Esophagus muscularis mucosa (tissue), 4 donors: Measurements from ENCODE around the gene NOTCH4. TPM values are rescaled to one million over a fixed set of nuclear protein-coding genes. Genes with fewer than 3 reads are reported as not detected.
"Not testable (repeated sequence)": the region's sequence is repeated elsewhere in the genome, so short reads cannot be mapped to it uniquely, and the experiment has no call there.

Experiments used
- DNase-seq: peaks from one replicate; pipeline ENCODE4 v3.0.0-alpha.2; 2017; ENCODE audit errors: extremely low spot score
- H3K27ac ChIP-seq, 4 donors: fragments of 200-600 bp; sonication (generic); replicated peaks in 1 of 4; 1 replicate in 3 of 4; 2 replicates in 1 of 4; pipeline ENCODE4 v1.5.1; 2016 to 2019; ENCODE audit warnings: mild to moderate bottlenecking in 1 of 4
- H3K27me3 ChIP-seq, 4 donors: fragments of 200-600 bp; sonication (generic); one replicate each; pipeline versions ENCODE4 v1.5.1 to v1.6.0; 2016 to 2019
- H3K36me3 ChIP-seq, 4 donors: fragments of 200-600 bp; sonication (generic); one replicate each; pipeline ENCODE4 v1.5.1; 2016 to 2019
- H3K4me1 ChIP-seq, 4 donors: fragments of 200-600 bp; sonication (generic); one replicate each; pipeline ENCODE4 v1.5.1; 2016 to 2019
- H3K4me3 ChIP-seq, 4 donors: fragments of 200-600 bp; sonication (generic); 1 replicate in 2 of 4; 2 replicates in 2 of 4; pipeline ENCODE4 v1.5.1; 2016 to 2019; ENCODE audit warnings: mild to moderate bottlenecking in 4 of 4, moderate library complexity in 1 of 4
- H3K9me3 ChIP-seq, 4 donors: fragments of 200-600 bp; sonication (generic); 1 replicate in 3 of 4; 2 replicates in 1 of 4; pipeline ENCODE4 v1.5.1; 2016 to 2019
- EP300 ChIP-seq: sonication (generic); formaldehyde crosslinking; IDR thresholded peaks from one replicate; pipeline ENCODE4 v1.6.1; 2017; ENCODE audit warnings: antibody characterized with exemption
- POLR2A ChIP-seq: fragments of 450-650 bp; IDR thresholded peaks from one replicate; pipeline ENCODE4 v1.6.1; 2017; ENCODE audit warnings: antibody characterized with exemption, moderate library complexity, mild to moderate bottlenecking, low read depth
- POLR2AphosphoS5 ChIP-seq, 2 donors: sonication (generic); formaldehyde crosslinking; IDR thresholded peaks; one replicate each; pipeline ENCODE4 v1.6.1; 2017; ENCODE audit warnings: antibody characterized with exemption in 2 of 2
- WGBS: methylation state at CpG from one replicate; pipeline ENCODE4 v1.1.5; 2018; 5-methylcytosine and 5-hydroxymethylcytosine counted together
- intact Hi-C: fragments of 100-400 bp; cut with DNase I; formaldehyde crosslinking; loops from one replicate; pipeline ENCODE4 v1.15.1; 2023
- total RNA-seq, 4 donors: library from RNA; depleted of rRNA; stranded (reverse); fragments of >200 nt; gene quantifications; one replicate each; pipeline versions ENCODE4 v1.1.0 to v1.2.1, GENCODE V29; 2016
- TF ChIP-seq, protein P1 (sequence below), 3 experiments: fragments of 200-600 bp in 2 of 3; fragments of 450-650 bp in 1 of 3; sonication (generic) in 2 of 3; IDR thresholded peaks; one replicate each; pipeline ENCODE4 v1.5.1; 2017 to 2019; ENCODE audit warnings: antibody characterized with exemption in 3 of 3, mild to moderate bottlenecking in 2 of 3, moderate library complexity in 1 of 3

Gene NOTCH4
- total RNA-seq, 4 donors from 2014 or later = 16.6 to 30.6 (median 19.8) TPM

DNA sequence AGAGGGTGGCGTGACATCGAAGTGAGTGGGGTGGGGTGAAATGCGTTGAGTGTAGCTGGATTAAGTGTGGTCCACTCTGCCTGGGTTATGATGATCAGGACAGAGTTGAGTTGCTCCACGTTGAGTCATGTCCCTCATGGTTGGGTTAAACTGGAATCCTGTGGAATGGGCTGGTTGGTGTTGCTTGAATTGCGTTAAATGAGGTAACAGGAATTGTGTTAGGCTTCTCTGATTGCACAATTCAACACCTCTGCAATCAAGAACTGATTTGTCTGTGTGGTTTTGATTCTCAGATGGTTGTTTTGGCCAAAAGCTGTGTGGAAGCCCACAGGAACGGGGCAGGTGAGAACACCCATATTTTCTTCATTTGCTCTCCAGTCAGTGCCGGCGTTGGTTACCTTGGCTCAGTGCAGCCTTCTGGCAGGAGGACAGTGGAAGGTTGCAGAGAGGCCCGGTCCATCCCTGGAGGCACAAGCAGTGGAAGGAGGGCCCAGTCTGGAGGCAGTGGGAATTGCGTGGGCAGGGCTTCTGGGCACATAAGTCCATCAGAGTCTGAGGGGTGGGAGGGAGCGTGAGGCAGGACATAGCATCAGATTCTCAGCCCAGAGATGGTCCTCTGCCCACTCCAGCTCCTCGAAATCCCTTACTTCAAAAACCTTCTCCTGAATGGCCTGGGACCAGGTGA lies 11.6 kb downstream of the NOTCH4 start:
- DNase-seq = no peak
- Histone ChIP-seq H3K36me3 (peaks cover 0 to 57% (median 0%) of the 10 kb centered on the region in 4 donors), H3K27me3 (no peaks in the 10 kb centered on the region), H3K9me3 (no peaks in the 10 kb centered on the region), H3K4me3 (no peak overlapping the region), H3K4me1 (no peaks in the 10 kb centered on the region), H3K27ac (no peak overlapping the region)
- whole genome bisulfite sequencing = 72% methylated on average over 12 of the region's 12 CpGs
- intact Hi-C loops = no loop called here
- no peak for TF ChIP-seq POLR2A
- TF ChIP-seq, protein P1, sequence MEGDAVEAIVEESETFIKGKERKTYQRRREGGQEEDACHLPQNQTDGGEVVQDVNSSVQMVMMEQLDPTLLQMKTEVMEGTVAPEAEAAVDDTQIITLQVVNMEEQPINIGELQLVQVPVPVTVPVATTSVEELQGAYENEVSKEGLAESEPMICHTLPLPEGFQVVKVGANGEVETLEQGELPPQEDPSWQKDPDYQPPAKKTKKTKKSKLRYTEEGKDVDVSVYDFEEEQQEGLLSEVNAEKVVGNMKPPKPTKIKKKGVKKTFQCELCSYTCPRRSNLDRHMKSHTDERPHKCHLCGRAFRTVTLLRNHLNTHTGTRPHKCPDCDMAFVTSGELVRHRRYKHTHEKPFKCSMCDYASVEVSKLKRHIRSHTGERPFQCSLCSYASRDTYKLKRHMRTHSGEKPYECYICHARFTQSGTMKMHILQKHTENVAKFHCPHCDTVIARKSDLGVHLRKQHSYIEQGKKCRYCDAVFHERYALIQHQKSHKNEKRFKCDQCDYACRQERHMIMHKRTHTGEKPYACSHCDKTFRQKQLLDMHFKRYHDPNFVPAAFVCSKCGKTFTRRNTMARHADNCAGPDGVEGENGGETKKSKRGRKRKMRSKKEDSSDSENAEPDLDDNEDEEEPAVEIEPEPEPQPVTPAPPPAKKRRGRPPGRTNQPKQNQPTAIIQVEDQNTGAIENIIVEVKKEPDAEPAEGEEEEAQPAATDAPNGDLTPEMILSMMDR (IDR thresholded peaks at IDR 0.05) = no peak
- no peak for TF ChIP-seq POLR2AphosphoS5 (IDR thresholded peaks at IDR 0.05)
- no peak for TF ChIP-seq EP300

DNA sequence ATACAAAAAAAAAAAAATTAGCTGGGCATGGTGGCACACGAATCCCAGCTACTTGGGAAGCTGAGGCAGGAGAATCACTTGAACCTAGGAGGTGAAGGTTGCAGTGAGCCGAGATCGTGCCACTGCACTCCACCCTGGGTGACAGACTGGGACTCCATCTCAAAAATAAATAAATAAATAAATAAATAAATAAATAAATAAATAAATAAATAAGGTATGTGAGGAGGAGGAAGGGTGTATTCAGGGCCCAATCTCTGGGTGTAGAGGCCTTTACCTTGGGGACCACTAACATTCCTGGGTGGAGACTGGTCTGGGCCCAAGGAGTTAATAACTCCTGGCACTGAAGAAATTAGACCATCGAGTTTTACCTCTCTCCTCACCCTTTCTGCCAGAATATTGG lies 12.4 kb downstream of the NOTCH4 start:
- H3K27ac ChIP-seq, DNase-seq, intact Hi-C loops, H3K9me3 ChIP-seq, H3K4me3 ChIP-seq, H3K27me3 ChIP-seq, H3K4me1 ChIP-seq: not testable (repeated sequence)
- 86% methylated on average over 4 of the region's 4 CpGs for WGBS
- peaks cover 0 to 56% (median 0%) of the 10 kb centered on the region in 4 donors for H3K36me3 ChIP-seq

DNA sequence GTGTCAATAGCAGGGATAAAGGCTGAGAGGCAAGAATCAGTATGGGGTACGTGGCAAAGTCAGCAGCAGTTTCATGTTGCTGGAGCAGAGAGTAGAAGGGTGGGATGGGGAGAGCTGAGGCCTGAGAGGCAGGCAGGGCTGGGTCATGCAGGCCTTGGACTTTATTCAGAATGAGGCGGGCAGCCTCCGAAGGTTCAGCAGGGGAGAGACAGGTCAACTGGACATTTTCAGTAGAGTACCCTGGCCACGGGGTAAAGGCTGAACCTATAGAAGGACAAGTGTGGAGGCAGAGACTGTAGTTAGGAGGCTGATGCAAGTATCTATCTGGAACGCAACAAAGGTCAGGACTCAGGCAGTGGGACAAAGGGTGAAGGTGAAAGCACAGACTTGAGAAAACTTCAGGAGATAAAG lies 13.7 kb downstream of the NOTCH4 start:
- Histone ChIP-seq H3K27ac (no peak overlapping the region), H3K4me3 (no peak overlapping the region), H3K27me3 (no peaks in the 10 kb centered on the region), H3K4me1 (no peaks in the 10 kb centered on the region), H3K9me3 (no peaks in the 10 kb centered on the region), H3K36me3 (peaks cover 0 to 53% (median 0%) of the 10 kb centered on the region in 4 donors)
- WGBS = 83% methylated on average over 5 of the region's 5 CpGs
- DNase-seq = no peak
- intact Hi-C loops = no loop called here
- TF ChIP-seq, protein P1 (IDR thresholded peaks at IDR 0.05) = no peak
- TF ChIP-seq EP300 = no peak
- TF ChIP-seq POLR2AphosphoS5 (IDR thresholded peaks at IDR 0.05) = no peak
- TF ChIP-seq POLR2A = no peak

- no peaks in the 10 kb centered on the region for H3K4me1 ChIP-seq
- 87% methylated on average over 1 of the region's 1 CpG for WGBS
- peaks cover 0 to 2% (median 0%) of the 10 kb centered on the region in 4 donors for H3K27me3 ChIP-seq
- no peak for DNase-seq
- TF ChIP-seq, protein P1 (IDR thresholded peaks at IDR 0.05) = no peak
- no peak for TF ChIP-seq POLR2AphosphoS5 (IDR thresholded peaks at IDR 0.05)
- no peak for TF ChIP-seq POLR2A
- TF ChIP-seq EP300 = no peak
- no peaks in the 10 kb centered on the region for H3K9me3 ChIP-seq
- H3K27ac ChIP-seq = no peak overlapping the region
- no peak overlapping the region for H3K4me3 ChIP-seq
- peaks cover 0 to 57% (median 0%) of the 10 kb centered on the region in 4 donors for H3K36me3 ChIP-seq
- intact Hi-C loops = no loop called here
Observed at GRCh38 chr6:32208996-32209395, 14.9 kb downstream of the NOTCH4 start.

DNA sequence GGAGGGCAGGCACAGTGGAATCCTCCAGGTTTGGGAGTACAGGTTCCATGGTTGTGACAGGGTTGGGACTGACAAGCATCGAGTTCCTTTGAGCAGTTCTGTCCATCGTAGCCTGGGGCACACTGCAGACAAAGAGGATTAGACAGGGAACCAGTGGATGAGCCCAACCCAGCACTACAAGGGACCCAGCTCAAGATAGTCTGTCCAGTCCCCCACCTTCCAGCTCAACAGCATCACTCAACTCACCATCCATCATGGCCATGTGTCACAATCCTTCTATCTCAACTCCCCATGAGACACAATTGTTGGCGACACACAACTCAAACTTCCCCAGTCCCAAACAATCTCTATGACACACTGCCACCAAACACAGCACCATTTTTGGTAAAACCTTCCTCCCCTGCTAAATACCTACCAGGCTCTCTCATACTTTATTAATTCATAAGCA lies 19.6 kb downstream of the NOTCH4 start:
- peaks cover 0 to 28% (median 0%) of the 10 kb centered on the region in 4 donors for H3K27me3 ChIP-seq
- no peaks in the 10 kb centered on the region for H3K4me1 ChIP-seq
- H3K27ac ChIP-seq = no peak overlapping the region
- TF ChIP-seq POLR2AphosphoS5 (IDR thresholded peaks at IDR 0.05) (no peak), POLR2A (no peak)
- no peak for DNase-seq
- intact Hi-C loops = no loop called here
- no peak overlapping the region for H3K4me3 ChIP-seq
- no peaks in the 10 kb centered on the region for H3K9me3 ChIP-seq
- H3K36me3 ChIP-seq = peaks cover 0 to 68% (median 2%) of the 10 kb centered on the region in 4 donors
- WGBS = 82% methylated on average over 1 of the region's 3 CpGs
